ENCODE data around the gene RNF224. TPM values are rescaled to one million over a fixed set of nuclear protein-coding genes. Genes with fewer than 3 reads are reported as not detected.

The RNF224 gene
- total RNA-seq, 3 donors from 2014 or later: not detected

DNA sequence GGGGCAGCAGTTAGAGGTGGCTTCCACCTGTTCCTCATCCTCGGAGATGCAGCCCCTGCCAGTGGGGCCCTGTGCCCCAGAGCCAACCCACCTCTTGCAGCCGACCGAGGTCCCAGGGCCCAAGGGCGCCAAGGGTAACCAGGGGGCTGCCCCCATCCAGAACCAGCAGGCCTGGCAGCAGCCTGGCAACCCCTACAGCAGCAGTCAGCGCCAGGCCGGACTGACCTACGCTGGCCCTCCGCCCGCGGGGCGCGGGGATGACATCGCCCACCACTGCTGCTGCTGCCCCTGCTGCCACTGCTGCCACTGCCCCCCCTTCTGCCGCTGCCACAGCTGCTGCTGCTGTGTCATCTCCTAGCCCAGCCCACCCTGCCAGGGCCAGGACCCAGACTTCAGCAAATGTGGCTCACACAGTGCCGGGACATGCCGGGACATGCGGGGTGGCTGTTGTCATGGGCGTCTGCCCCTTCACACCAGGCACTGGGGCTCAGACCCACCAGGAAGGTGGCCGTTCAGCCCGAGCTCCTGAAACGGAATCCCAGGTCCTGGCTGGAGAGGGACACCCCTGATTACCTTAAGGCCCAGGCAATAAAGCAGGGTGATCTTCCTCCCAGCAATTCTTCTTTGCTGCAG, 1.5 kb upstream of the RNF224 start:
- peaks cover 6% of the 10 kb centered on the region for H3K27me3 Mint-ChIP-seq (ENCODE audit: low read depth)
- no peak for ATAC-seq
- H3K4me1 Mint-ChIP-seq (ENCODE audit: low read depth): peaks cover 8% of the 10 kb centered on the region
- H3K36me3 Mint-ChIP-seq (ENCODE audit: insufficient read depth): no peaks in the 10 kb centered on the region
- no peak for DNase-seq
- H3K9me3 Mint-ChIP-seq: no peaks in the 10 kb centered on the region
- no peak overlapping the region for H3K4me3 Mint-ChIP-seq

DNA sequence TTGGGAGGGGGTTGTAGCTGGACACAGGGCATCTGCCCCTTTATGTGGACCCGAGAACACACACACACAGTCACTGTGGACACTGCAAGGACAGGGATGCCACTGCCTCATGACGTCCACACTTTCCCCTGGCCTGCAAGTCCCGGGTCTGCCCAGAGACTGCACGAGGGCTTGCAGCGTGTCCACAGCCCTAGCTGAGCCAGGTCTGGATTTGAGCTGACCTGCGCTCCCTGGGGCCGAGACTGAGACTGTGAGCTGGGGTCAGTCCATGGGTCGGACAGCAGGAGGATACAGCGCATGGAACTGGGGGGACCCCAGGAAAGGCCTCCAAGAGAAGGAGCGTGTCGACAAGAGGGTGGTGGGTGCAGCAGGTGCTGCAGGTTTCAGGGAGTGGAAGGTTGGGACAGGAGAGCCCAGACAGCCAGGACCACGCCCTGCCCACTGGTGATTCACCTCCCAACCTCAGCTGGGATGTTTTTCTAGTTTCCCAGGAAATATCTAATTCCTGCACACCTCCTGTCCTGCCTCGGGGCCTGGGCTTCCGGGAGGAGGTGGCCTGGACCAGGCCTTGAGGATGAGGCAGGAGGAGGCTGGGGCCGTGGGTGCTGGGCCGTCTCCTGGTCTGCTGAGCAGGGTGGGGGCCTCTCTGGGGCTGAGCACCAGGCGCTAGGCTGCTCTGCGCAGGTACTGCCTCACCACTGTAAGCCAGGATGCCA, 806 bp upstream of the RNF224 start:
- DNase-seq: no peak
- H3K27me3 Mint-ChIP-seq (ENCODE audit: low read depth): peaks cover 6% of the 10 kb centered on the region
- ATAC-seq: no peak
- no peak overlapping the region for H3K4me3 Mint-ChIP-seq
- no peaks in the 10 kb centered on the region for H3K9me3 Mint-ChIP-seq
- H3K36me3 Mint-ChIP-seq (ENCODE audit: insufficient read depth): no peaks in the 10 kb centered on the region
- H3K4me1 Mint-ChIP-seq (ENCODE audit: low read depth): peaks cover 8% of the 10 kb centered on the region

DNA sequence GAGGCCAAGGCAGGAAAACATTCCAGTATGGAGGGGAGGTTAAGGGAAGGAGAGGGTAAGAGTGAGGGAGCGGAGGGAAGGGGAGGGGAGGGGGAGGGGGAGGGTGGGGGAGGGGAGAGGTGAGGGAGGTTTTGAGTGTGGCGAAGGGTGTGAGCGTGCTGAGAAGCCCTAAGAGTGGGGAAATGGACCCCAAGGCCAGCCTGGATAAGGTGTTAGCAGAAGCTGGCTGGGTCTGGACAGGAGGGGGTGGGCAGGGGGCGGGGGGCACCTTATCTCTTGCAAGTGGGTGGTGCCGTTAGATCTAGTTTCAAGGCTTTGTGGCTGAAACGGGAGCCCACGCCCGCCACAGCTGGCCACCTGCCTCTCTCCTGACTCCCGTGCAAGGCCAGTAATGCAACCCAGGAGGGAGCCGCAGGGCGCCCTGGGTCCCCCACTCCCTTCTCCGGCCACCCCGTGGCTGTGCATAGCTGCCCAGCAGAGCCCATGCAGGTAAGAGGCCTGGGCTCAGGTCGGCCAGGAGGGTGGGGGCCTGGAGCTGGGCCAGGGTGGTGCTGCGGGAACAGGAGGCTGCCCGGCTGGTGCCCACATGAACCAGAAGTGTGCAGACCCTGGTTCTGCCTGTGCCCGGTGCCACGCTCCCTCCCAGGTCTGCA, 677 bp downstream of the RNF224 start:
- H3K27me3 Mint-ChIP-seq (ENCODE audit: low read depth): peaks cover 8% of the 10 kb centered on the region
- H3K36me3 Mint-ChIP-seq (ENCODE audit: insufficient read depth): no peaks in the 10 kb centered on the region
- no peak for ATAC-seq
- H3K4me3 Mint-ChIP-seq: no peak overlapping the region
- H3K4me1 Mint-ChIP-seq (ENCODE audit: low read depth): peaks cover 7% of the 10 kb centered on the region
- DNase-seq: no peak
- H3K9me3 Mint-ChIP-seq: no peaks in the 10 kb centered on the region

DNA sequence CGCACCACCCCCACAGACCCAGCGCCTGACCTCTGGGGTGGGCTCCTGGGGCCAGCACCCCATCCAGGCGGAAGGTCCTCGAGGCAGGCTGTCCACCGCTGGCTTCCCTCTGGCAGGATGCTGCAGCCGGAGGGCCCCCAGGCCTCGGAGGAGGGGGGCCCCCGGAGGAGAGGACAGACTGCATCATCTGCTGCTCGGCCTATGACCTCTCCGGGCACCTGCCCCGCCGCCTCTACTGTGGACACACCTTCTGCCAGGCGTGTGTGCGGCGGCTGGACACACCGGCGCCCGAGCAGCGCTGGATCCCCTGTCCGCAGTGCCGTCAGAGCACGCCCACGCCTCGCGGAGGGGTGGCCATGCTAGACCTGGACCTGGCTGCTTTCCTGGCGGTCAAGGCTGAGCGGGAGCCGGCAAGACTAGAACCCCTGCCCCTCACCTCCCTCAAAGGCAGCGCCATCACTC, 1.2 kb downstream of the RNF224 start:
- no peak for DNase-seq
- Mint-ChIP-seq H3K4me1 (ENCODE audit: low read depth) (peaks cover 6% of the 10 kb centered on the region), H3K4me3 (no peak overlapping the region), H3K27me3 (ENCODE audit: low read depth) (peaks cover 8% of the 10 kb centered on the region), H3K9me3 (no peaks in the 10 kb centered on the region), H3K36me3 (ENCODE audit: insufficient read depth) (no peaks in the 10 kb centered on the region)
- ATAC-seq: no peak

DNA sequence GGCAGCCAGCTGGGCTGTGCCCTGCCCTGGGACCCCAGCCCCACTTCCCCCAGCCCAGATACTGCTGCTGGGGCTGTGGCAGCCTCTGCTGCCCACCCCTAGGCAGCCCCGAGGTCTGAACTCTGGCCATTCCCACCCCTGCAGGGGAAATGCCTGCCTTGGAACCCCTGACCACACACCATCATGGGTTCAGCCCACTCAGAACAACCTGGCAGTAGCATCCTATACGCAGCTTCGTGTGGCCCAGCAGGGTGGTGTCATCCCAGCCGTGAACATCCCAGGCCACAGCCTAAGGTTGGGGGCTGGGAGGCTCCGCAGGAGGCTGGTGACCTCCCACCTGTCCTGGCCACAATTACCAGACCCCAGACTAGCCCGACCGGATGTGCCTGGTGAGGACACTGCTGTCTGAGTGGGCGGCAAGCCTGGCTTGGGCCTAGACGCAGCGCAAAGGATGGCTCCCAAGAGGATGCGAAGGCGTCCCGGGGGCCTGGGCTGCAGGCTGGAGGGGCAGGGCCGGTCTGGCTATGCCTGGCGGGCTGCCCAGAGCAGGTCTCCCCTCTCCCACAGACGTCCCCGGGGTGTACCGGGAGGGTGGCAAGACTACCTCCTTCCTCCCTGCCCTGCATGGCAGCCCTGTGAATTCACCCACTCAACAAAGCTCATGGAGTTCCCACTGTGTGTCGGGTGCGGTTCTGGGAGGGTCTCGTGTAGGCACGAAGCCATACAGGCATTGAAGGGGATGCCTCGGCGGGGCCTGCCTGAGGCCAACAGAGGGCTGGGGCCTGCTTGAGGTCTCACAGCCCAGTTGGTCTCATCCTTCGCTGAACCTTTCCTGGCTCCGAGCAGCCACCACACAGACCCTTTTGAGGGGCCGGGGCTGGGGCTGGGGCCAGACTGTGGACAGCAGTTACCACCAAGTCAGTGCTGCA, 1.9 kb downstream of the RNF224 start:
- H3K27me3 Mint-ChIP-seq (ENCODE audit: low read depth): peaks cover 8% of the 10 kb centered on the region
- ATAC-seq (no peak), DNase-seq (no peak)
- no peaks in the 10 kb centered on the region for H3K36me3 Mint-ChIP-seq (ENCODE audit: insufficient read depth)
- H3K4me1 Mint-ChIP-seq (ENCODE audit: low read depth): peaks cover 3% of the 10 kb centered on the region
- no peaks in the 10 kb centered on the region for H3K9me3 Mint-ChIP-seq
- no peak overlapping the region for H3K4me3 Mint-ChIP-seq

DNA sequence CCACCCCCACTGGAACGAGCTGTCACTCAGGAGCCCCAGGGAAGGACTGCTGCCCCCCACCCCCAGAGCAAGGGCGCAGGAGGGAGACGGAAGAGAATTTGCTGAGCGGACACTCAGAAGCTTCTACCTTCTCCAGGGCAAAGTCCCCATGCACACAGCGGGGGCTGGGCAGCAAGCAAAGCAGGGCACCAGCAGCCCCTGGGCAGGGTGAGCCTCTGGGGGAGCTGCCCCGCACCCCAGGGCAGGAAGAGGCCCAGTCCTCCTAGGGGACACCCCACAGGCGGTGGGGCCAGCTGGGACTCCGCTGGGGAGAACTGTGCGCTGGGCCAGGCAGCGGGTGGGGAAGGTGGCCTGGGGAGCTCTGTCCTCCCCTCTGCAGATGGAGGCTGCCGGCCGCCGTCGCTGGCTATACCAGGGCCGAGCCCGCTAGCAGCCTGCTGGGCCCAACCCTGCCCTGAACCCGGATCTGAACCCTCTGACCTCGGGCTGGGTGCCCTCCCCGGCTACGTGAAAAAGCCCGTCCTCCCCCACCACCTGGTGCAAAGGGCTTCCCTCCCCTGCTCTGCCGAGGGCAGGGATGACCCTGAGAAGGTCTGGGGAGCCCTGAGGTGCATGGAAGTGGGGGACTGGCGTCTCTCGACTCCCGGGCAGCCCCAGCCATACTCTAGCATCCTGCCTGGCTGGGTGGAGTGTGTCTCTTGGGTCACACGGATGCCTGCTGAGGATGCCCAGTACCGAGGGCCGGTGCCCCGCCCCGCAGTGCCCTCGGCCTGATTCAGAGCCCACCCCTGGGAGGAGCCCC, 2.8 kb downstream of the RNF224 start:
- peaks cover 3% of the 10 kb centered on the region for H3K4me1 Mint-ChIP-seq (ENCODE audit: low read depth)
- no peaks in the 10 kb centered on the region for H3K9me3 Mint-ChIP-seq
- H3K27me3 Mint-ChIP-seq (ENCODE audit: low read depth): peaks cover 10% of the 10 kb centered on the region
- no peak overlapping the region for H3K4me3 Mint-ChIP-seq
- DNase-seq (no peak), ATAC-seq (no peak)
- H3K36me3 Mint-ChIP-seq (ENCODE audit: insufficient read depth): no peaks in the 10 kb centered on the region

DNA sequence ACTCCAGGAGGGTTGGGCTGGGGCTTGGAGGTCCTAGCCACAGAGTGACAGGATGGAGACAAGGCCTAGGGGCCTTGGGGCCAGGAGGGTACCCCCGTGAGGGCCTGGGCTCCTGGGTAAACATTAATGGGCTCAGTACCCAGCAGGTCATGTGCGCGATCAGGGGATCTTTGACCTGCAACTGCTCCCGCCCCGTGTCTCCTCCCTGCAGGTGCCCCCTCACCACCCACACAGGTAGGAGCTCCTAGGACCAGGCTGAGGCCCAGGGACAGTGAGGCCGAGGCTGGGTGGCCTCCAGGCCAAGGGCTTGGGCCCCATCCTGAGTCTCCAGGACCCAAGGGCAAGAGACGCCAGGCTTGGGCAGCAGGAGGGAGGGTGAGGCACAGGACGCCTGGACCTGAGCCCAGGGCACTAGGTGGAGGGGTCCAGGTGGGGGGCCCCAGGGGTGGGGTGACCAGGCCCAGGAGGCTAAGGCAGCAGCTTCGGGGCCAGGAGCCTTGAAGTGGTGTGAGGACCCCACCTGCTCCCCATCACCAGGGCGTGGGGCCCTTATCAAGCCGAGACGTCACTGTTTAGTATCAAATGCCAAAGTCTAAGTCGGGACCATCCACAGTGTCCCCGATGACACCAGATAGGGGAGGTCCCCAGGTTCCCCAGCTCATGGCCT, 3.5 kb downstream of the RNF224 start, which contains the start of gene SLC34A3:
SLC34A3 (plus strand) TSS at position 197 of the 667 bp plus-strand sequence. CDS start 802 bp downstream, outside the sequence.
- H3K36me3 Mint-ChIP-seq (ENCODE audit: insufficient read depth): no peaks in the 10 kb centered on the region
- DNase-seq (no peak), ATAC-seq (no peak)

DNA sequence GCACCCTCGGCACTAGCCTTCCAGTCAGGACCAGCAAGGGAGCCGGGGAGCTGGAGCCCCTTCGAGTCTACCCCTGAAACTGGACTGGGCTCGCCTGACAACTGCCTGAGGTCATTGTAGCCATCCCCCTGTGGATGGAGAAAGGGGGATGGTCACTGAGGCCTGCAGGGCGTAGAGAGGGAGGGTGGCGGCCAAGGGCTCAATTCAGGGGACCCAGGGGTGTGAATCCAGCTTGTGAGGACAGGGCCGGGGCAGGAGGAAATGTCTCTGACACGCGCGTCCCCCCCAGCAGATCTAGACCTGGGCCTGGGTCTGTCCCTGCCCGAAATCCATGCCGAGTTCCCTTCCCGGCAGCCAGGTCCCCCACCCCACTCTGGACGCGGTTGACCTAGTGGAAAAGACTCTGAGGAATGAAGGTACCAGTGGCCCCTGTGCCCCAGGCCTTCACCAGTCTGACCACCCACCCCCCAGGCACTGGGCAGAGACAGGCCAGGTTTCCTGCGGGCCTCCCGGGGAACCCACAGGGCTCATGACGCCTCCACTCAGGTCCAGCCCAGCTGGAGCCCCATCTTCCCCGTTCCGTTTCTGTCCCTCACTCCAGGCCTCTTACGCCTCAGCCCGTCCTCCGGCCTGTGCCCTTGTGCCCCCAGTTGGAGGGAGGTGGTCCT, 4.2 kb downstream of the RNF224 start:
- Mint-ChIP-seq H3K36me3 (ENCODE audit: insufficient read depth) (no peaks in the 10 kb centered on the region), H3K4me3 (no peak overlapping the region), H3K27me3 (ENCODE audit: low read depth) (peaks cover 10% of the 10 kb centered on the region), H3K9me3 (no peaks in the 10 kb centered on the region), H3K4me1 (ENCODE audit: low read depth) (peaks cover 3% of the 10 kb centered on the region)
- ATAC-seq: no peak
- DNase-seq: no peak

More for the DNA sequence above, 3.5 kb downstream of the RNF224 start, which contains the start of gene SLC34A3:
- H3K4me3 Mint-ChIP-seq: no peak within 1 kb of the TSS
- H3K4me1 Mint-ChIP-seq (ENCODE audit: low read depth): peaks cover 3% of the 10 kb centered on the region
- no peaks in the 10 kb centered on the region for H3K9me3 Mint-ChIP-seq
- peaks cover 10% of the 10 kb centered on the region for H3K27me3 Mint-ChIP-seq (ENCODE audit: low read depth)

DNA sequence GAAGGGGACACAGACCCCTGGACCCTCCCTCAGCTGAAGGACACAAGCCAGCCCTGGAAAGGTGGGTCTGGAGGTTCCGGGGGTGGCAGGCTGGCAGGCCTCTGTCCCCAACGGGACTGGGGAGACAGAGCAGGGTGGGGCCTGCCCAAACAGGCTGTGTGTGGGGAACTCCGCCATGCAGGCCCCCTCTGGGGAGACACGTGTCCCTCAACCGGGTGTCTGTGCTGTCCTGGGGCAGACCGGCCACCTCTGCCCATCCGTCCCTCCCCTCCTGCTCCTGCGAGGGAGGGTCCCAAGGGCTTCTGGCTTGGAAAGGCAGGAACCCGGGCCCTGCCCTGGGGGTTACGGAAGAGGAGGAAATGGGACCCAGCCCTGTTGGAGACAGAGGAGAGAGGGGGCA, 4.8 kb downstream of the RNF224 start:
- ATAC-seq: no peak
- Mint-ChIP-seq H3K36me3 (ENCODE audit: insufficient read depth) (no peaks in the 10 kb centered on the region), H3K9me3 (no peaks in the 10 kb centered on the region), H3K4me1 (ENCODE audit: low read depth) (peaks cover 3% of the 10 kb centered on the region), H3K27me3 (ENCODE audit: low read depth) (peaks cover 10% of the 10 kb centered on the region), H3K4me3 (no peak overlapping the region)
- no peak for DNase-seq

DNA sequence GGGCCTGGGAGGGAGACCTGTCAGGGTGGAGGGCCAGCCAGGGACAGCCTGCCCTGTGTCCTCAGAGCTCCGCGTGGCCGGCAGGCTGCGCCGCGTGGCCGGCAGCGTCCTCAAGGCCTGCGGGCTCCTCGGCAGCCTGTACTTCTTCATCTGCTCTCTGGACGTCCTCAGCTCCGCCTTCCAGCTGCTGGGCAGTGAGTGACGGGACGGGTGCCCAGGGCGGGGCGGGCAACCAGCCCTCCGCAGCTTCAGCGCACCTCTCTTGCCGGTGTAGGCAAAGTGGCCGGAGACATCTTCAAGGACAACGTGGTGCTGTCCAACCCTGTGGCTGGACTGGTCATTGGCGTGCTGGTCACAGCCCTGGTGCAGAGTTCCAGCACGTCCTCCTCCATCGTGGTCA, 5.2 kb downstream of the RNF224 start:
- ATAC-seq (no peak), DNase-seq (no peak)
- no peaks in the 10 kb centered on the region for H3K9me3 Mint-ChIP-seq
- H3K4me1 Mint-ChIP-seq (ENCODE audit: low read depth): peaks cover 2% of the 10 kb centered on the region
- peaks cover 9% of the 10 kb centered on the region for H3K27me3 Mint-ChIP-seq (ENCODE audit: low read depth)
- no peak overlapping the region for H3K4me3 Mint-ChIP-seq
- H3K36me3 Mint-ChIP-seq (ENCODE audit: insufficient read depth): no peaks in the 10 kb centered on the region

DNA sequence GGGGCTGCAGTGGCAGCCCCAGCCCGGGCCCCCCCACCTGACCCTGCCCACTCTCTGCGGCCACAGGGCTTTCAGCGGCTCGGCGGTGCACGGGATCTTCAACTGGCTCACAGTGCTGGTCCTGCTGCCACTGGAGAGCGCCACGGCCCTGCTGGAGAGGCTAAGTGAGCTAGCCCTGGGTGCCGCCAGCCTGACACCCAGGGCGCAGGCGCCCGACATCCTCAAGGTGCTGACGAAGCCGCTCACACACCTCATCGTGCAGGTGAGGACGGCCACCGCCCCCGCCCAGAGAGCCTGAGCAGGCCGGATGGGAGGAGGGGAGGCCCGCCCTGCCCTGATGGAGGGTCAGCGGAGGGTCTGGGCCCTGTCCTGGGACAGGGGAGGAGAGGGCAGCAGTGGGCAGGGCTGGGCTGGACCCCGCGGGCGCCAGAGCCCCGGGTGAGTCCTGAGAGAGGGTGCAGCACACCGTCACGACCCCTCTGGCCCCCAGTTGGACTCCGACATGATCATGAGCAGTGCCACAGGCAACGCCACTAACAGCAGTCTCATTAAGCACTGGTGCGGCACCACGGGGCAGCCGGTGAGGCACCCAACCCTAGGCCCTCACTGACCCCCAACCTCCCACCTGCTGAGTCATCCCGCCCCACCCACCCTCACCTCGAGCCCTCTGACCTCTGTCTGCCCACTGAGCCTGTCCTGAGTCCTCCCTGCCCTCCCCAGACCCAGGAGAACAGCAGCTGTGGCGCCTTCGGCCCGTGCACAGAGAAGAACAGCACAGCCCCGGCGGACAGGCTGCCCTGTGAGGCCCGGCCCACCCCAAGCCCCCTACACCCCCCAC, 6.1 kb downstream of the RNF224 start:
- Mint-ChIP-seq H3K4me1 (ENCODE audit: low read depth) (peaks cover 2% of the 10 kb centered on the region), H3K4me3 (no peak overlapping the region), H3K9me3 (no peaks in the 10 kb centered on the region), H3K36me3 (ENCODE audit: insufficient read depth) (no peaks in the 10 kb centered on the region), H3K27me3 (ENCODE audit: low read depth) (peaks cover 7% of the 10 kb centered on the region)
- no peak for DNase-seq
- no peak for ATAC-seq
